ENCODE results near the gene SELENOT. TPM values are rescaled to one million over a fixed set of nuclear protein-coding genes. Genes with fewer than 3 reads are reported as not detected.

Gene SELENOT
- polyA plus RNA-seq, 1 donor from 2014 or later: 268 TPM

GRCh38 chr3:150663461-150663860 lies 60.3 kb downstream of the SELENOT start:
- Histone ChIP-seq H2AFZ (ENCODE audit: low read depth, low read length) (no peak overlapping the region), H3K9ac (ENCODE audit: low read length) (no peak overlapping the region), H3K4me3 (ENCODE audit: low read length) (no peak overlapping the region), H4K20me1 (ENCODE audit: insufficient read depth) (no peaks in the 10 kb centered on the region), H3K36me3 (ENCODE audit: insufficient read depth, low read length) (no peaks in the 10 kb centered on the region), H3K4me2 (ENCODE audit: low read length) (no peak overlapping the region), H3F3A (ENCODE audit: insufficient read depth, low read length, poor library complexity, severe bottlenecking) (no peaks in the 10 kb centered on the region), H3K9me2 (ENCODE audit: insufficient read depth, low read length) (no peaks in the 10 kb centered on the region), H3K79me2 (replicated peaks; ENCODE audit: insufficient read depth, low read length) (no peaks in the 10 kb centered on the region), H3K27ac (ENCODE audit: low read length) (no peak overlapping the region), H3K27me3 (ENCODE audit: insufficient read depth, low read depth, low read length) (no peaks in the 10 kb centered on the region), H3K9me3 (ENCODE audit: low read length) (no peaks in the 10 kb centered on the region)
- TF ChIP-seq POLR2AphosphoS5 (IDR thresholded peaks at IDR 0.05) (no peak), TAF1 (IDR thresholded peaks at IDR 0.05; ENCODE audit: low read depth) (no peak), MXI1 (conservative IDR thresholded peaks at IDR 0.05; ENCODE audit: poor library complexity, severe bottlenecking) (no peak), EZH2 (IDR thresholded peaks at IDR 0.05; ENCODE audit: borderline replicate concordance, insufficient read depth, low read length, poor library complexity, severe bottlenecking) (no peak), EP300 (conservative IDR thresholded peaks at IDR 0.05; ENCODE audit: poor library complexity, severe bottlenecking) (no peak), SMC3 (conservative IDR thresholded peaks at IDR 0.05; ENCODE audit: poor library complexity) (no peak), REST (IDR thresholded peaks at IDR 0.05; ENCODE audit: borderline replicate concordance) (no peak), RAD21 (conservative IDR thresholded peaks at IDR 0.05) (no peak), CTCF (IDR thresholded peaks at IDR 0.05; ENCODE audit: poor library complexity, severe bottlenecking) (no peak)

- H3F3A ChIP-seq (ENCODE audit: insufficient read depth, low read length, poor library complexity, severe bottlenecking): no peaks in the 10 kb centered on the region
- H4K20me1 ChIP-seq (ENCODE audit: insufficient read depth): no peaks in the 10 kb centered on the region
- no peaks in the 10 kb centered on the region for H3K9me3 ChIP-seq (ENCODE audit: low read length)
- H3K4me2 ChIP-seq (ENCODE audit: low read length): no peak overlapping the region
- no peaks in the 10 kb centered on the region for H3K79me2 ChIP-seq (replicated peaks; ENCODE audit: insufficient read depth, low read length)
- H3K27ac ChIP-seq (ENCODE audit: low read length): no peak overlapping the region
- H3K9me2 ChIP-seq (ENCODE audit: insufficient read depth, low read length): no peaks in the 10 kb centered on the region
- no peak overlapping the region for H3K4me3 ChIP-seq (ENCODE audit: low read length)
- no peak overlapping the region for H2AFZ ChIP-seq (ENCODE audit: low read depth, low read length)
- no peak overlapping the region for H3K9ac ChIP-seq (ENCODE audit: low read length)
- no peaks in the 10 kb centered on the region for H3K36me3 ChIP-seq (ENCODE audit: insufficient read depth, low read length)
- TF ChIP-seq SMC3 (conservative IDR thresholded peaks at IDR 0.05; ENCODE audit: poor library complexity): no peak
- TF ChIP-seq TAF1 (IDR thresholded peaks at IDR 0.05; ENCODE audit: low read depth): no peak
- TF ChIP-seq RAD21 (conservative IDR thresholded peaks at IDR 0.05): no peak
- no peak for TF ChIP-seq POLR2AphosphoS5 (IDR thresholded peaks at IDR 0.05)
- no peak for TF ChIP-seq EP300 (conservative IDR thresholded peaks at IDR 0.05; ENCODE audit: poor library complexity, severe bottlenecking)
- no peak for TF ChIP-seq CTCF (IDR thresholded peaks at IDR 0.05; ENCODE audit: poor library complexity, severe bottlenecking)
- no peak for TF ChIP-seq REST (IDR thresholded peaks at IDR 0.05; ENCODE audit: borderline replicate concordance)
- no peak for TF ChIP-seq EZH2 (IDR thresholded peaks at IDR 0.05; ENCODE audit: borderline replicate concordance, insufficient read depth, low read length, poor library complexity, severe bottlenecking)
- TF ChIP-seq MXI1 (conservative IDR thresholded peaks at IDR 0.05; ENCODE audit: poor library complexity, severe bottlenecking): no peak
- H3K27me3 ChIP-seq (ENCODE audit: insufficient read depth, low read depth, low read length): no peaks in the 10 kb centered on the region
Observed at GRCh38 chr3:150666167-150666566, 63.0 kb downstream of the SELENOT start.

Data from neural cell (in vitro differentiated cells).